Measurements from ENCODE around the gene PLA2G4B.

DNA sequence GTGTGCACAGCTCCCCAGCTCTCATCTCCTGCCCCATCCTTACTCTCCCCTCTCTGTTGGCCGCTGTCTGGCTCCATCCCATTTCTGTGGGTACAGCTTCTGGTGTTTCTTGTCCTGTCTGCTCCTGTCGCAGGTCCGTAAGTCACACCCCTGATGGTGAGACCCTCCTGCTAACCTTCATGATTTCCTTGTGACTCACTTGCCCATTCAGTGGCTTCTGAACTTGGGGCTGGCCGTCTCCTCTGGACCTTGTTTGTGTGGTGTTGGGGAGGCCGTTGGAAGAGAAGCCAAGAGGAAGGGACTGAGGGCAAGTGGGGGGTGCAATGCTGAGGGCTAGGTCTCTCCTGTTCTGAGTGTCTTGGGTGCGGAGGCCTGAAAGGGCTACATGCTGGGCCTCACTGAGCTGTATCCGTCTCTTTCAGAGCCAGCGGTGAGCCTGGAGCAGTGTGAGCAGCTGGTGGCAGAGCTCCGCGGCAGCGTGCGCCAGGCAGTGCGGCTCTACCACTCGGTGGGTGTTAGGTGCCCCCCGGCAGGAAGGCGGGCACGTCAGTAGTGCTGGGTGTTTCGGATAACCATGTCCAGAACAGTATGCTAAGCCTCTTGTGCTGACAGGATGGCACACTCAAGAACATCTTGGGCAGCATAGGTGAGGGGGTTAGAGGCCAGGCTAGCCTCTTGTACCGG is 14.4 kb upstream of the PLA2G4B start:
- TF ChIP-seq, protein P1, sequence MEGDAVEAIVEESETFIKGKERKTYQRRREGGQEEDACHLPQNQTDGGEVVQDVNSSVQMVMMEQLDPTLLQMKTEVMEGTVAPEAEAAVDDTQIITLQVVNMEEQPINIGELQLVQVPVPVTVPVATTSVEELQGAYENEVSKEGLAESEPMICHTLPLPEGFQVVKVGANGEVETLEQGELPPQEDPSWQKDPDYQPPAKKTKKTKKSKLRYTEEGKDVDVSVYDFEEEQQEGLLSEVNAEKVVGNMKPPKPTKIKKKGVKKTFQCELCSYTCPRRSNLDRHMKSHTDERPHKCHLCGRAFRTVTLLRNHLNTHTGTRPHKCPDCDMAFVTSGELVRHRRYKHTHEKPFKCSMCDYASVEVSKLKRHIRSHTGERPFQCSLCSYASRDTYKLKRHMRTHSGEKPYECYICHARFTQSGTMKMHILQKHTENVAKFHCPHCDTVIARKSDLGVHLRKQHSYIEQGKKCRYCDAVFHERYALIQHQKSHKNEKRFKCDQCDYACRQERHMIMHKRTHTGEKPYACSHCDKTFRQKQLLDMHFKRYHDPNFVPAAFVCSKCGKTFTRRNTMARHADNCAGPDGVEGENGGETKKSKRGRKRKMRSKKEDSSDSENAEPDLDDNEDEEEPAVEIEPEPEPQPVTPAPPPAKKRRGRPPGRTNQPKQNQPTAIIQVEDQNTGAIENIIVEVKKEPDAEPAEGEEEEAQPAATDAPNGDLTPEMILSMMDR (conservative IDR thresholded peaks at IDR 0.05), result no peak
- TF ChIP-seq EZH2 (IDR thresholded peaks at IDR 0.05; ENCODE audit: low read depth), result no peak

Data from PC-9 (cell line).